HT-29 (cell line): ENCODE measurements around the gene ZAR1. TPM values are rescaled to one million over a fixed set of nuclear protein-coding genes. Genes with fewer than 3 reads are reported as not detected.
"Not testable (repeated sequence)": the region's sequence is repeated elsewhere in the genome, so short reads cannot be mapped to it uniquely, and the experiment has no call there.

Experiments
- DNase-seq: peaks from one replicate; pipeline ENCODE4 v3.0.0-alpha.2; 2015; ENCODE audit warnings: low spot score
- total RNA-seq: library from RNA; depleted of rRNA; stranded (reverse); fragments of >200 nt; shearing (Covaris generic); gene quantifications from 2 replicates; pipeline ENCODE4 v1.2.3, GENCODE V29; 2014; rRNA removed

Gene ZAR1, protein sequence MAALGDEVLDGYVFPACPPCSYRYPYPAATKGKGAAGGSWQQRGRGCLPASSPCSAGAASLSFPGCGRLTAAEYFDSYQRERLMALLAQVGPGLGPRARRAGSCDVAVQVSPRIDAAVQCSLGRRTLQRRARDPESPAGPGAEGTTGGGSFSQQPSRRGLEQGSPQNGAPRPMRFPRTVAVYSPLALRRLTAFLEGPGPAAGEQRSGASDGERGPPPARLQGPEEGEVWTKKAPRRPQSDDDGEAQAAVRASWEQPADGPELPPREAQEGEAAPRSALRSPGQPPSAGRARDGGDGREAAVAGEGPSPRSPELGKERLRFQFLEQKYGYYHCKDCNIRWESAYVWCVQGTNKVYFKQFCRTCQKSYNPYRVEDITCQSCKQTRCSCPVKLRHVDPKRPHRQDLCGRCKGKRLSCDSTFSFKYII
- total RNA-seq: not detected in 2 replicates

DNA sequence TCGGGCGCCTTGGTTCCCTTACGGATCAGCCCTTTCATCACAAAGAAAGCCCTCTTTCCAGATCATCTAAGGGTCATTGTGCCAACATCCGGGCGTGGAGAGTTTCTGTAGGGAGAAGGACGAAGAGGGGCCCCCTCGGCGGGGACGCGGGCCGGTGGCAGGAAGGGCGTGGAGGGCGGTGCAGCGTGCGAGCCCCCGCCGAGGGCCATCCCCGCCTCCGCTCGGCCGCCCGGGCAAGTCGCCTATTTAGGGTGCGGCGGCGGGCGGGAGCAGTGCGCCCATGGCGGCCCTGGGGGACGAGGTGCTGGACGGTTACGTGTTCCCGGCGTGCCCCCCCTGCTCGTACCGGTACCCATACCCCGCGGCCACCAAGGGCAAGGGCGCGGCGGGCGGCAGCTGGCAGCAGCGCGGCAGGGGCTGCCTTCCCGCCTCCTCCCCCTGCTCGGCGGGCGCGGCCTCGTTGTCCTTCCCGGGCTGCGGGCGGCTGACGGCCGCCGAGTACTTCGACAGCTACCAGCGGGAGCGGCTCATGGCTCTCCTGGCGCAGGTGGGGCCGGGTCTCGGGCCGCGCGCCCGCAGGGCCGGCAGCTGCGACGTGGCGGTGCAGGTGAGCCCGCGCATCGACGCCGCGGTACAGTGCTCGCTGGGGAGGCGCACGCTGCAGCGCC lies at the start of gene ZAR1:
Gene ZAR1 (plus strand): TSS at position 241 of the 668 bp plus-strand sequence. CDS start 40 bp downstream, at position 281.
- DNase-seq: no peak

- DNase-seq: not testable (repeated sequence)
Observed at GRCh38 chr4:48440914-48441313, 49.1 kb upstream of the ZAR1 start.

DNA sequence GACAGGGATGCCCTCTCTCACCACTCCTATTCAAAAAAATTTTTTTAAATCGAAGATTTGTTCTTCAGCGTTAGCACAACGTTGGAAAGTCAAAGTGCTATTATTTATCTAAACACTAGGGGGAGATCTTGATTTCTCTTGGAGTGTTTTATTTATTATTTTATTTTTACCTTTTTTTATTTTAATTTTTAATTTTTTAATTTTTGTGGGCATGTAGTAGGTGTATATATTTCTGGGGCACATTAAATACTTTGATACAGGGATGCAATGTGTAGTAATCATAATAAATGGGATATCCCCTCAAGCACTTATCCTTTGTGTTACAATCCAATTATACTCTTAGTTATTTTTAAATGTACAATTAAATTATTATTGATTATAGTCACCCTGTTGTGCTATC lies 44.3 kb upstream of the ZAR1 start:
- DNase-seq: peak; percentile 30

DNA sequence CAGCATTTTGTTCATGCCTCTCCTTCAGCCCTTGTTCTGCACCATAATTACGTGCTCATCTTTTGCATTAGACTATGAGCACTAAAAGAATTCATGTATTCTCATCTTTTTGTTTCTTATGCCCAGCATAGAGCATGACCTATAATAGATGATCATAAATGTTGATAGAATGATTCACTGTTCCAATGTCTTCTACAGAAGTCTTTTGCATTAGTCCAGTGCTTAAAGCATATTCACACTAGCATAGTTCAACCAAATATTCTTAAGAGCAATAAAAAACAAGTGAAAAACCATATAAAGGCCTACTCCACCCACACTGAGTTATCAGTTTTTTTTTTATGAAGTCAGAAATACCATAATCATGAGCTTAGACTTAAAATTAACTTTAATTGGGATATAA lies 43.4 kb upstream of the ZAR1 start:
- no peak for DNase-seq

GRCh38 chr4:48449151-48449550 lies 40.9 kb upstream of the ZAR1 start:
- DNase-seq: no peak

GRCh38 chr4:48450740-48451139 lies 39.3 kb upstream of the ZAR1 start:
- no peak for DNase-seq

GRCh38 chr4:48451656-48452055 lies 38.4 kb upstream of the ZAR1 start:
- DNase-seq: not testable (repeated sequence)

GRCh38 chr4:48454591-48454990 lies 35.5 kb upstream of the ZAR1 start:
- DNase-seq: no peak

DNA sequence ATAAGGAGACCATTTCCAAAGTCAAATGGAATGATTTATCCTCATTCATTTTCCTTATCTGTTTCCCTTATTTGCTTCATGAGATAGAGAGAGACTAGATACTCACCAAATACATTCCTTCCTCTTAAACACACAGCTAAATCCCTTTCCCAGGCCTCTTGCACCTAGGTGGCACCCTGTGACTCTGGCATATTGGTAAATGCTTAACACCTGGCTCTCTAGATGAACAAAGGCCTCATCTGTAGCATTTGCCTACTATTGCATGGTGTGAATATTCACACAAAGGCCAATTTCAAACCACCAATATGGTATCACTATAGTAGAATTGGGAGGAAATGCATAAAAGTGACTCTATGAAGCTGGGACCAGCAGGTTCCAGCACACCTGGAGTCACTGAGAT lies 29.1 kb upstream of the ZAR1 start:
- DNase-seq: peak; percentile 3

- DNase-seq: peak; percentile 12
Observed at GRCh38 chr4:48462363-48462762, 27.7 kb upstream of the ZAR1 start.

DNA sequence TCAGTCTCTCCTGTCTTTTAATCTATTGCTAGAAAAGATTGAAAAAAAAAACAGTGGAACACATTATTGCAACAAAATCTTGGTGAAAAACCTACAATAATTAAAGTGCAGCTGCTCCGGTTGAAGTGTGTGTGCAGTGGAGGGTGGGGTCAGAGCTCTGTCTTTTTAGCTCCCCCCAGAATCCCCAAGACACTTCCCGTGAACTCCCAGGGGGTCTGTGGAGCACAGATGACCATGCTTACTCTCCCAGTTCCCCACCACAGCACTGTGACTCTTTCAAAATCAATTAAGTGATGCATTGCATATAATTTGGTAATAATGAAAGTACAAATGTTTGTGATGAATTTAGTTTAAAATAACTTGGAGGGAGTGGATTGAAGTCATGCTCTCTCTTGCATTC lies 22.6 kb upstream of the ZAR1 start:
- no peak for DNase-seq

GRCh38 chr4:48467891-48468290 lies 22.2 kb upstream of the ZAR1 start:
- DNase-seq: no peak

- DNase-seq: no peak
Observed at GRCh38 chr4:48470137-48470536, 19.9 kb upstream of the ZAR1 start.

GRCh38 chr4:48470570-48470969 lies 19.5 kb upstream of the ZAR1 start:
- DNase-seq: no peak

GRCh38 chr4:48472794-48473193 lies 17.3 kb upstream of the ZAR1 start:
- no peak for DNase-seq

- DNase-seq: no peak
Observed at GRCh38 chr4:48475770-48476169, 14.3 kb upstream of the ZAR1 start.

GRCh38 chr4:48478273-48478672 lies 11.8 kb upstream of the ZAR1 start:
- DNase-seq: no peak

GRCh38 chr4:48481581-48481980 lies 8.5 kb upstream of the ZAR1 start:
- no peak for DNase-seq

- DNase-seq: no peak
Observed at GRCh38 chr4:48483006-48483776, 6.9 kb upstream of the ZAR1 start, which contains the start of gene SLC10A4. Gene SLC10A4 (plus strand): TSS chr4:48483343. CDS start chr4:48483562, 219 bp downstream.

DNA sequence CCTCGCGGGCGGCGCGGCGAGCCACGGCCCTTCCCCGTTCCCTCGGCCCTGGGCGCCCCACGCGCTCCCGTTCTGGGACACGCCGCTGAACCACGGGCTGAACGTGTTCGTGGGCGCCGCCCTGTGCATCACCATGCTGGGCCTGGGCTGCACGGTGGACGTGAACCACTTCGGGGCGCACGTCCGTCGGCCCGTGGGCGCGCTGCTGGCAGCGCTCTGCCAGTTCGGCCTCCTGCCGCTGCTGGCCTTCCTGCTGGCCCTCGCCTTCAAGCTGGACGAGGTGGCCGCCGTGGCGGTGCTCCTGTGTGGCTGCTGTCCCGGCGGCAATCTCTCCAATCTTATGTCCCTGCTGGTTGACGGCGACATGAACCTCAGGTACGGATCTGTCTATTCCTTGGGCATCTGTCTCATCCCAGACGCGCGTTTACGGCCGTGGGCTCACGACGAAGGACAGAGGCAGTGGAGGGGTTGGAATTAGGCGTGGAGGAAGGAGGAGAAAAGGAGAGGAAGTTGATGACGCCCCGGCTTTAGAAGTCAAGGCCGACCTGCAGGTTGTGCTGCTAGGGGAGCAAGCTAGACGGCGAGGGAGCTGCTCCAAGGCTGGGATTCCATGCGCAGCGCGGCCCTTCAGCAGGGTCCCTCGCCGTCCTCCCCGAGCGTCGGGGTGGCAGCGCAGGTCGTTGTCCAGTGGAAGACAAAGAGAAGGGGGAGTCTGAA lies 6.1 kb upstream of the ZAR1 start:
- no peak for DNase-seq

DNA sequence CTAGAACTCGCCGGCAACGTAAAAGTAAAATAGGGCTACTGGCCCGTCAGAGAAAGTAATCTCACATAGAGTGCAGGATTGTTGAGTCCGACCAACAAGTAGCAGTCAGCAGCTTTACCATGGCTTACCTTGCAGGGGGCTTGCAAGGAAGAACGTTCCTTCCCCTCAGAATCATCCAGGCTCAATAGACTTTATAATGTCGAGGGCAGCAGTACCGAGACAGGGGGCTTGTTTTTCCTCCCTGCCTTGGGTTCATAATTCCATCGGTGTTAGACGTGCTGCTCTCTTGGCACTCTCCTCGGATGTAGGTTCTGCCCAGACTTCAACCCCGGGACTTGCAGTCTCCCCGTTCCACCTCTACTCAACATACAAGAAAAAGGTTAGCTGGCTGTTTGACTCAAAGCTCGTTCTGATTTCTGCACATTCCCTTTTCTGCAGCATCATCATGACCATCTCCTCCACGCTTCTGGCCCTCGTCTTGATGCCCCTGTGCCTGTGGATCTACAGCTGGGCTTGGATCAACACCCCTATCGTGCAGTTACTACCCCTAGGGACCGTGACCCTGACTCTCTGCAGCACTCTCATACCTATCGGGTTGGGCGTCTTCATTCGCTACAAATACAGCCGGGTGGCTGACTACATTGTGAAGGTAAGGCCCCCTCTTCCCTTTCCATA lies 5.4 kb upstream of the ZAR1 start:
- DNase-seq: no peak
